ENCODE measurements around the gene MINDY3.

MINDY3 gene

GRCh38 chr10:15782851-15783250 is 77.5 kb downstream of the MINDY3 start:
- TF ChIP-seq, protein P1, sequence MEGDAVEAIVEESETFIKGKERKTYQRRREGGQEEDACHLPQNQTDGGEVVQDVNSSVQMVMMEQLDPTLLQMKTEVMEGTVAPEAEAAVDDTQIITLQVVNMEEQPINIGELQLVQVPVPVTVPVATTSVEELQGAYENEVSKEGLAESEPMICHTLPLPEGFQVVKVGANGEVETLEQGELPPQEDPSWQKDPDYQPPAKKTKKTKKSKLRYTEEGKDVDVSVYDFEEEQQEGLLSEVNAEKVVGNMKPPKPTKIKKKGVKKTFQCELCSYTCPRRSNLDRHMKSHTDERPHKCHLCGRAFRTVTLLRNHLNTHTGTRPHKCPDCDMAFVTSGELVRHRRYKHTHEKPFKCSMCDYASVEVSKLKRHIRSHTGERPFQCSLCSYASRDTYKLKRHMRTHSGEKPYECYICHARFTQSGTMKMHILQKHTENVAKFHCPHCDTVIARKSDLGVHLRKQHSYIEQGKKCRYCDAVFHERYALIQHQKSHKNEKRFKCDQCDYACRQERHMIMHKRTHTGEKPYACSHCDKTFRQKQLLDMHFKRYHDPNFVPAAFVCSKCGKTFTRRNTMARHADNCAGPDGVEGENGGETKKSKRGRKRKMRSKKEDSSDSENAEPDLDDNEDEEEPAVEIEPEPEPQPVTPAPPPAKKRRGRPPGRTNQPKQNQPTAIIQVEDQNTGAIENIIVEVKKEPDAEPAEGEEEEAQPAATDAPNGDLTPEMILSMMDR (IDR thresholded peaks at IDR 0.05) = no peak

DNA sequence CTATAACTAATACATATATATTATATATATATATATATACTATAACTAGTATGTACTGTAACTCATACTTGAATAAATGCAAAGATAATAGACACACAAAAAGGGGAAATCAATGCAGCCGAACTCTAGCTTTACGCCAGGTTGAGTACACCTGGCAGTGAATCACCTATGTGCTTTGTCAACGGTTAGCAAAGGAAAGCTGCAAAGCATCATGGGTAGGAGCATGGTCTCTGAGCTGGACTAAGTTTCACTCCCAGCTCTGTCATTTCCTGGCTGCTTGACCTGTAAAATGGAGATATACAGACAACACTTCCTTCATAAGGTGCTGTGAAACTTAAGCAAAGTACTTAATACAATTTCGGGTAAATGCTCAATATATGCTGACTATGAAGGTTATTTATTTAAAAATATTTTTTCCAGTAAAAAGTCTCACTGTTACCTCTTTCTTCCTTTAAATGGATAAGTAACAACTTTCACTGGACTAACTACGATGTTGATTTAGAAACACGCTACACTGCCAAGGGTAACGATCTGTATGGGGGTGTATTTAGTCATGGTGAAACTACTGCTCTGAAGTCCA is 78.8 kb downstream of the MINDY3 start:
- TF ChIP-seq, protein P1 (IDR thresholded peaks at IDR 0.05) = no peak

GRCh38 chr10:15780353-15781135 is 79.8 kb downstream of the MINDY3 start:
- TF ChIP-seq, protein P1 (IDR thresholded peaks at IDR 0.05) = no peak

DNA sequence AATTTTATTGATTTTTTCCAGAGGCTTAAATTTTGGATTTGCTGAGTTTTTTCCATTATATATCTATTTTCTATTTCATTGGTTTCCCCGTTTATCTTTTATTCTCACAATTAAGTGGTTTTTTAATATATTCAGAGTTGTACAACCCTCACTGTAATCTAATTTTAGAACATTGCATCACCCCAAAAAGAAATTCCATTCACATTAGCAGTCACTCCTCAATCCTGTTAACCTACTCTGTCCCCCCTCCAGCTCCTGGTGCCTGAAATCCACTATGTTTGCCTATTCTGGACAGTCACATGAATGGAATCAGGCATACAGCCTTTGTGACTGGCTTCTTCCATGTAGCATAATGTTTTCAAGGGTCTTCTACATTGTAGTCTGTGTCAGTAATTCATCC is 84.8 kb downstream of the MINDY3 start:
- TF ChIP-seq, protein P1 (IDR thresholded peaks at IDR 0.05) = no peak

GRCh38 chr10:15764892-15765454 is 95.3 kb downstream of the MINDY3 start:
- TF ChIP-seq, protein P1 (IDR thresholded peaks at IDR 0.05) = no peak

GRCh38 chr10:15763006-15763405 is 97.3 kb downstream of the MINDY3 start:
- TF ChIP-seq, protein P1 (IDR thresholded peaks at IDR 0.05) = no peak

DNA sequence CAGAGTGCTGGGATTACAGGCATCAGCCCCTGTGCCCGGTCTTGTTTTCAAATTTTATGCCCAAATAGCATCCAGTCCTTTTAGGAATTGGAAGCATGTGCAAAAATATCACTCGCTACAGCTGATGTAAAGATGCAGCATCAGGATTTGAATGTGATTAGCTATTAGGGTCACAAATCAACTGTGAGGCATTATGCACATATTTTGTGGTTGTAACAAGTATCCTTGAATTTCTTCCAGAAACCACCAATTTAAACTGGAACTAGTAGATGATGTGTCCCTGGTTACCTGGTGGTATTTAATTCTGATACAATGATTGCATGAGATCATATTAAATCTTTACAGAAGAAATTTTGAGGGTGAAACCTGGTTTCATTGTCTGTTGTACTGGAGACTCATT is 99.6 kb downstream of the MINDY3 start:
- TF ChIP-seq, protein P1 (IDR thresholded peaks at IDR 0.05) = no peak
